22Rv1 (cell line): ENCODE data around the gene CPN2.

Experiments used
- H3K27ac ChIP-seq: fragments of 450-650 bp; 2 replicates; pipeline ENCODE4 v1.5.1; 2017
- ZFX ChIP-seq: fragments of 450-650 bp; IDR thresholded peaks from 2 replicates; pipeline ENCODE4 v1.6.1; 2017; ENCODE audit warnings: antibody characterized with exemption, borderline replicate concordance
- TF ChIP-seq, protein P1 (sequence below): fragments of 450-650 bp; IDR thresholded peaks from 2 replicates; pipeline ENCODE4 v1.5.1; 2017; ENCODE audit warnings: mild to moderate bottlenecking

CPN2 gene

DNA sequence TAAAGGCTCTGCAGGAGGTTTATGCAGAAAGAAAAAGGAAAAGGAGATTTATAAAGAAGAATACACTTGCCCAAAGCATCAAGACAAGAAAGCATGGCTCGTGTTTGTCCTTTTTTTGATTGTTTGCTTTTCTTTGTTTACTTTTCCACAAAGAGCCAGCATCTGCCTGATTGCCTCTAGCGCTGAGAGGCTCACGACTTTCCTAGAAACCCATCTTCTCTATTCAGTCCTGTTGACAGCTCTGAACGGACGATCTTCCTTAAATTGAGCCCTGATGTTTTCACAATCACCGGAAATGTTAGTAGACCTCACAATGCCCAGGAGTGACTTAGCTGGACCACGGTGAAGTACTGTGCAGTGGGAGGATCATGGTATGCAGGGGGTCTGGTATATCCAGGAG lies 35.5 kb upstream of the CPN2 start:
- no peak overlapping the region for H3K27ac ChIP-seq
- no peak for TF ChIP-seq ZFX
- TF ChIP-seq, protein P1, sequence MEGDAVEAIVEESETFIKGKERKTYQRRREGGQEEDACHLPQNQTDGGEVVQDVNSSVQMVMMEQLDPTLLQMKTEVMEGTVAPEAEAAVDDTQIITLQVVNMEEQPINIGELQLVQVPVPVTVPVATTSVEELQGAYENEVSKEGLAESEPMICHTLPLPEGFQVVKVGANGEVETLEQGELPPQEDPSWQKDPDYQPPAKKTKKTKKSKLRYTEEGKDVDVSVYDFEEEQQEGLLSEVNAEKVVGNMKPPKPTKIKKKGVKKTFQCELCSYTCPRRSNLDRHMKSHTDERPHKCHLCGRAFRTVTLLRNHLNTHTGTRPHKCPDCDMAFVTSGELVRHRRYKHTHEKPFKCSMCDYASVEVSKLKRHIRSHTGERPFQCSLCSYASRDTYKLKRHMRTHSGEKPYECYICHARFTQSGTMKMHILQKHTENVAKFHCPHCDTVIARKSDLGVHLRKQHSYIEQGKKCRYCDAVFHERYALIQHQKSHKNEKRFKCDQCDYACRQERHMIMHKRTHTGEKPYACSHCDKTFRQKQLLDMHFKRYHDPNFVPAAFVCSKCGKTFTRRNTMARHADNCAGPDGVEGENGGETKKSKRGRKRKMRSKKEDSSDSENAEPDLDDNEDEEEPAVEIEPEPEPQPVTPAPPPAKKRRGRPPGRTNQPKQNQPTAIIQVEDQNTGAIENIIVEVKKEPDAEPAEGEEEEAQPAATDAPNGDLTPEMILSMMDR: no peak

DNA sequence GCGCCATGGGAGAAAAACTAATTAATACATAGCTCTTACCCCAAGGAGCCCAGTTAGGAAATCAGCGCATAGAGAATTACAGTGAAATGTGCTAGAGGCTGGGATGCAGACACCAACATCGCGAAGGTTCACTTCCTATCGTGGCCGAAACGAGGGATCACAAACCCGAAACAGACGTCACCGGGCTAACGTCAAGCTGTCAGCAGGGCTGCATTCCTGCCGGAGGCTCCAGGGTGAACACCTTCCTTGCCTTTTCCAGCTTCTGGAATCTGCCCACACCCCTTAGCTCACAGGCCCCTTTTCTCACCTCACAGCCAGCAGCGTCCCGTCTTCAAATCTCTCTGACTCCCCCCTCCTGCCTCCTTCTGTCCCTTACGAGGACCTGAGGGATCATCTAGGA lies 34.9 kb upstream of the CPN2 start:
- H3K27ac ChIP-seq: no peak overlapping the region
- TF ChIP-seq, protein P1: no peak
- TF ChIP-seq ZFX: no peak

DNA sequence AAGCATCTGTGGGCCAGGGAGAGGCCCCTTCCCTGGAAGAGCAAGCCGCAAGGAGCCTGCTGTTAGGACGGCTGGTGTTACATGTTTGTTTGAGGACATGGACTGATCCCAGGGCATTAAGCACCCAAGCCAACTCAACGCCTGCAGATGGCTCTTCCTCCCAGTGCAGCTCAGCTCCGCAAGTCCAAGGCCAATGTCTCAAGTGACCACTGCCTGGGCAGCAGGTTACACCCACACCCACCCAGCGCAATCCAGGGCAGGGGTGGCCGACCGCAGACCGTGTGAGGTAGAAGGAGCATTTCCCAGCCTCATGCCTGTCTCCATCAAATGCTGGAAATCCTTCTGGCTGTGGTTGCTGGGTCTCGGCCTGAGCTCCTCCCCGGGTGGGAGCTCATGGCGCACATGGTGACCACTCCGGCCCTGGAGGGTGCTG lies 33.5 kb upstream of the CPN2 start:
- TF ChIP-seq, protein P1: no peak
- no peak overlapping the region for H3K27ac ChIP-seq

DNA sequence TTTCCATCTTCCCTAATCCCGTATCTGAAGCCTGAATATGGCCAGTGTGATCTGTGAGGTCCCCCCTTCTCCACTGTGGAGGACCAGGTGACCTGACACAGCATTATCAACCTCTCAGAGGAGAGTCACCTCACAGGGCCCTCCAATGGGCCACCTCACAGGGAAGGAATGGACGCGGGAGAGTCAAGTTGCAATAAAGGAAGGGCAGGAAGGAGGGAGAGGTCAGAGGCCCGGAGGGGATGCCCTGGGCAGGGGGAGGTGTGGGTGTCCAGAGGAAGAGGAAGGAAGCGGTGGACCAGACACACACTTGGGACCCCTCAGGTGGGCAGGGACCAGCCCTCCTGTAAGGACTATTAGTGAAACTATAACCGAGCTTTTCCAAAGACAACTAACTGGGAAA lies 33.0 kb upstream of the CPN2 start:
- TF ChIP-seq, protein P1: no peak
- no peak for TF ChIP-seq ZFX

DNA sequence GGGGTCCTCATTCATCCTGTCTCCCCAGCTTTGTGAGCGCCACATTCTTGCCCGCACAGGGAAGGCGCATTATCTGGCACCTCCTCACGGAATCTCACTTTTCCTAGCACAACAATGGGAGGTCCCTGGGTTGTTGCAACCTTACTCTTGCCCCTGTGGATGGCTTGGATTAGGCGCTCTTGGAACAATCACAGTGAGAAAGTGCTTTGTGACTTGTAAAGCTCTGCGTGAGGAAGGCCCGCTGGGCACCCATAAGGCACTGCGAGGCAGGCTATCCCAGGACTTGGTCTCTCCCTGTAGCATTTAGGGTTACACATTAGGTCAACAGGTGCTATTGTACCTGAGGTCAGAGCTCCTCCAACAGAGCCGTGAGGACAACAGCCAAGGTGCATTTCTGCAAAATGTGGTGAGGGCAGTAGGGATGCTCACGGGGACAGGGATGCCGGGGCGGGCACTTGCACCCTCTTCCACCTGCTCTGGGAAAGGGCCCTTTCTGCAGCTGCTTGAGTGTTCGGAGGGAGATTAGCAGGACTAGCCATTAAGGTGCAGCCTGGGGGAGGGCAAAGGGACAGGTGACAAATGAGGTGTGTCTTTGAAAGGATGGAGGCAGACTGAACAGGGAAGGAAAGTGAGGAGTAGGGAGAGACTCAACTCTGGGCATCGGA lies 32.3 kb upstream of the CPN2 start:
- TF ChIP-seq, protein P1: no peak
- TF ChIP-seq ZFX: no peak
- no peak overlapping the region for H3K27ac ChIP-seq

More for the DNA sequence above, 33.0 kb upstream of the CPN2 start:
- no peak overlapping the region for H3K27ac ChIP-seq

DNA sequence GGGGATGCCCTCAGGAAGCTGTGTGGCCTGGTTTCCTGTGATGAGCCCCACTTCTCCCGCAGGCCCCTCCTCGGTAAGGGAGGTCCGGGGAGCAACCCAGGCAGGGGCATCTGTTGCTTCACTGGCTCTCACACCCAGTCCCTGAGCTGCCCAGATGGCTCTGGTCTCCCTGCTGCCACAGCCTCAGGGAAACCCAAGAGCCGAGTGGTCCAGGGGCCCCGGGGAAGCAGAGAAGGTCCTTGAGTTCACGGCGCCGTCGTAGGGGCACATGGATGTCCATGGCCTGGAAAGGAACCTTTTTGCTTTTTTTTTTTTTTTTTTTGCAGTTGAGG lies 31.7 kb upstream of the CPN2 start:
- H3K27ac ChIP-seq: no peak overlapping the region
- TF ChIP-seq, protein P1: no peak

DNA sequence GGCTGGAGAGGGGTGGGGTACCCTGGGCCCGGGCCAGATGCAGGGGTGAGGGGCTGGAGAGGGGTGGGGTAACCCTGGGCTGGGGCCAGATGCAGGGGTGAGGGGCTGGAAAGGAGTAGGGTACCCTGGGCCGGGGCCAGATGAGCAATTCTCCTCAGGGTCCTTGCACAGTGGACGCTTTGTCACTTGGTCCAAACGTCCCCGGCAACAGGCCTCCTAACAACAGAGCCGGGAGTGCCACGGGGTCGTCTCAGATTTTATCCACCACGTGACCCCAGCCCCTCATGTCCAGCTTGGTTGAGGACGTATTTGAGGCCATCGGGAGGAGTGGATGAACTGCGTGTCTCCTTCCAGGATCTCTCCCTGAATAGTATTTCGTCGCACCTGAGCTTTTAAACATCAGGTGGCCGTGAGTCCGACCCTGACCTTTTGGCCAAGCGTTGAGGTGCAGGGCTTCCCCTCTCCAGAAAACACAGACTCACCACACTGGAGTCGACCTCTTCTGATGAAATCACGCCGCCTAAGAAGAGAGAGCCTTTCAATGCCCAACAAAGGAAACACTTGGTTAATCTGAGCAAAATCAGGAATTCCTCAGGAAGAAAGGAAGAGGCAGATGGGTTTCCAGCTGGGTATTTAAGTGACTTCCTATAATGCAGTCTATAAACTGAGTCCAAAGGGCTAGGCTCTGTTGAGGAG lies 31.2 kb upstream of the CPN2 start:
- no peak overlapping the region for H3K27ac ChIP-seq
- TF ChIP-seq ZFX: no peak
- TF ChIP-seq, protein P1: no peak
